ENCODE measurements around the gene SLC22A1.
"Not testable (repeated sequence)": the region's sequence is repeated elsewhere in the genome, so short reads cannot be mapped to it uniquely, and the experiment has no call there.

SLC22A1 gene

GRCh38 chr6:160134779-160135547 is 13.3 kb downstream of the SLC22A1 start:
- no peak overlapping the region for H3K9ac ChIP-seq (ENCODE audit: low read length)
- H3K27ac ChIP-seq (ENCODE audit: low read length) = no peak overlapping the region
- H3K27me3 ChIP-seq (ENCODE audit: control insufficient read depth, insufficient read depth, low read length) = peaks cover 10% of the 10 kb centered on the region
- no peak overlapping the region for H3K4me3 ChIP-seq (ENCODE audit: low read length)
- no peaks in the 10 kb centered on the region for H3K9me3 ChIP-seq (ENCODE audit: control insufficient read depth, low read depth, low read length)
- peaks cover 31% of the 10 kb centered on the region for H3K4me1 ChIP-seq (ENCODE audit: control insufficient read depth, low read depth, low read length)
- no peaks in the 10 kb centered on the region for H3K36me3 ChIP-seq (ENCODE audit: control insufficient read depth, low read depth, low read length)

- H3K9ac ChIP-seq (ENCODE audit: low read length) = no peak overlapping the region
- H3K36me3 ChIP-seq (ENCODE audit: control insufficient read depth, low read depth, low read length) = no peaks in the 10 kb centered on the region
- peaks cover 10% of the 10 kb centered on the region for H3K27me3 ChIP-seq (ENCODE audit: control insufficient read depth, insufficient read depth, low read length)
- no peak overlapping the region for H3K27ac ChIP-seq (ENCODE audit: low read length)
- H3K9me3 ChIP-seq (ENCODE audit: control insufficient read depth, low read depth, low read length) = no peaks in the 10 kb centered on the region
- no peak overlapping the region for H3K4me3 ChIP-seq (ENCODE audit: low read length)
- H3K4me1 ChIP-seq (ENCODE audit: control insufficient read depth, low read depth, low read length) = peaks cover 31% of the 10 kb centered on the region
These were observed 14.5 kb downstream of the SLC22A1 start for GRCh38 chr6:160135907-160136655.

GRCh38 chr6:160137130-160137988 is 15.7 kb downstream of the SLC22A1 start:
- H3K9me3 ChIP-seq (ENCODE audit: control insufficient read depth, low read depth, low read length) = no peaks in the 10 kb centered on the region
- no peak overlapping the region for H3K27ac ChIP-seq (ENCODE audit: low read length)
- H3K36me3 ChIP-seq (ENCODE audit: control insufficient read depth, low read depth, low read length) = no peaks in the 10 kb centered on the region
- H3K4me3 ChIP-seq (ENCODE audit: low read length) = no peak overlapping the region
- peaks cover 24% of the 10 kb centered on the region for H3K4me1 ChIP-seq (ENCODE audit: control insufficient read depth, low read depth, low read length)
- peaks cover 10% of the 10 kb centered on the region for H3K27me3 ChIP-seq (ENCODE audit: control insufficient read depth, insufficient read depth, low read length)
- no peak overlapping the region for H3K9ac ChIP-seq (ENCODE audit: low read length)

GRCh38 chr6:160137989-160138835 is 16.6 kb downstream of the SLC22A1 start:
- no peaks in the 10 kb centered on the region for H3K36me3 ChIP-seq (ENCODE audit: control insufficient read depth, low read depth, low read length)
- no peak overlapping the region for H3K27ac ChIP-seq (ENCODE audit: low read length)
- H3K9me3 ChIP-seq (ENCODE audit: control insufficient read depth, low read depth, low read length) = no peaks in the 10 kb centered on the region
- H3K27me3 ChIP-seq (ENCODE audit: control insufficient read depth, insufficient read depth, low read length) = peaks cover 5% of the 10 kb centered on the region
- H3K9ac ChIP-seq (ENCODE audit: low read length) = no peak overlapping the region
- no peak overlapping the region for H3K4me3 ChIP-seq (ENCODE audit: low read length)
- peaks cover 17% of the 10 kb centered on the region for H3K4me1 ChIP-seq (ENCODE audit: control insufficient read depth, low read depth, low read length)

GRCh38 chr6:160138839-160139419 is 17.3 kb downstream of the SLC22A1 start:
- H3K4me1 ChIP-seq (ENCODE audit: control insufficient read depth, low read depth, low read length) = peaks cover 14% of the 10 kb centered on the region
- no peak overlapping the region for H3K9ac ChIP-seq (ENCODE audit: low read length)
- no peaks in the 10 kb centered on the region for H3K36me3 ChIP-seq (ENCODE audit: control insufficient read depth, low read depth, low read length)
- peaks cover 3% of the 10 kb centered on the region for H3K27me3 ChIP-seq (ENCODE audit: control insufficient read depth, insufficient read depth, low read length)
- no peaks in the 10 kb centered on the region for H3K9me3 ChIP-seq (ENCODE audit: control insufficient read depth, low read depth, low read length)
- no peak overlapping the region for H3K4me3 ChIP-seq (ENCODE audit: low read length)
- no peak overlapping the region for H3K27ac ChIP-seq (ENCODE audit: low read length)

- no peaks in the 10 kb centered on the region for H3K9me3 ChIP-seq (ENCODE audit: control insufficient read depth, low read depth, low read length)
- H3K36me3 ChIP-seq (ENCODE audit: control insufficient read depth, low read depth, low read length) = no peaks in the 10 kb centered on the region
- peaks cover 3% of the 10 kb centered on the region for H3K27me3 ChIP-seq (ENCODE audit: control insufficient read depth, insufficient read depth, low read length)
- no peak overlapping the region for H3K27ac ChIP-seq (ENCODE audit: low read length)
- H3K9ac ChIP-seq (ENCODE audit: low read length) = no peak overlapping the region
- no peak overlapping the region for H3K4me3 ChIP-seq (ENCODE audit: low read length)
- H3K4me1 ChIP-seq (ENCODE audit: control insufficient read depth, low read depth, low read length) = peaks cover 14% of the 10 kb centered on the region
These were observed 17.8 kb downstream of the SLC22A1 start for GRCh38 chr6:160139420-160139851.

- H3K36me3 ChIP-seq (ENCODE audit: control insufficient read depth, low read depth, low read length); H3K9ac ChIP-seq (ENCODE audit: low read length); H3K9me3 ChIP-seq (ENCODE audit: control insufficient read depth, low read depth, low read length); H3K27ac ChIP-seq (ENCODE audit: low read length); H3K27me3 ChIP-seq (ENCODE audit: control insufficient read depth, insufficient read depth, low read length); H3K4me3 ChIP-seq (ENCODE audit: low read length): not testable (repeated sequence)
- H3K4me1 ChIP-seq (ENCODE audit: control insufficient read depth, low read depth, low read length) = peaks cover 14% of the 10 kb centered on the region
These were observed 18.9 kb downstream of the SLC22A1 start for GRCh38 chr6:160140493-160140892.

- no peak overlapping the region for H3K4me3 ChIP-seq (ENCODE audit: low read length)
- H3K27me3 ChIP-seq (ENCODE audit: control insufficient read depth, insufficient read depth, low read length) = no peaks in the 10 kb centered on the region
- no peaks in the 10 kb centered on the region for H3K36me3 ChIP-seq (ENCODE audit: control insufficient read depth, low read depth, low read length)
- H3K9ac ChIP-seq (ENCODE audit: low read length) = no peak overlapping the region
- H3K4me1 ChIP-seq (ENCODE audit: control insufficient read depth, low read depth, low read length) = peaks cover 14% of the 10 kb centered on the region
- no peaks in the 10 kb centered on the region for H3K9me3 ChIP-seq (ENCODE audit: control insufficient read depth, low read depth, low read length)
- H3K27ac ChIP-seq (ENCODE audit: low read length) = no peak overlapping the region
These were observed 19.5 kb downstream of the SLC22A1 start for GRCh38 chr6:160141001-160141726.

GRCh38 chr6:160142115-160142715 is 20.6 kb downstream of the SLC22A1 start:
- Histone ChIP-seq H3K27me3 (ENCODE audit: control insufficient read depth, insufficient read depth, low read length) (no peaks in the 10 kb centered on the region), H3K4me1 (ENCODE audit: control insufficient read depth, low read depth, low read length) (peaks cover 9% of the 10 kb centered on the region), H3K4me3 (ENCODE audit: low read length) (no peak overlapping the region), H3K9me3 (ENCODE audit: control insufficient read depth, low read depth, low read length) (no peaks in the 10 kb centered on the region), H3K27ac (ENCODE audit: low read length) (no peak overlapping the region), H3K36me3 (ENCODE audit: control insufficient read depth, low read depth, low read length) (no peaks in the 10 kb centered on the region), H3K9ac (ENCODE audit: low read length) (no peak overlapping the region)
